HepG2 (cell line): Measurements from ENCODE around the gene RCC1. TPM values are rescaled to one million over a fixed set of nuclear protein-coding genes. Genes with fewer than 3 reads are reported as not detected.

Source experiments
- BHLHE40 ChIP-seq: IDR thresholded peaks from 2 replicates; pipeline ENCODE4 v1.6.1; 2011; ENCODE audit warnings: low read length, improper control_type of control experiment
- BRD4 ChIP-seq: sonication (generic); formaldehyde crosslinking; IDR thresholded peaks from 2 replicates; pipeline ENCODE4 v1.4.0; 2020; ENCODE audit warnings: missing genetic modification reagents
- FOXK1 ChIP-seq: sonication (generic); formaldehyde crosslinking; IDR thresholded peaks from 2 replicates; pipeline ENCODE4 v1.4.0; 2020; ENCODE audit warnings: low read depth, missing genetic modification reagents, borderline replicate concordance
- GABPB1 ChIP-seq: IDR thresholded peaks from 2 replicates; pipeline ENCODE4 v1.6.1; 2016; ENCODE audit warnings: mild to moderate bottlenecking, missing genetic modification reagents, moderate library complexity, missing compliant biosample characterization
- HNF1A ChIP-seq, 2 experiments: sonication (generic) in 1 of 2; formaldehyde crosslinking in 1 of 2; IDR thresholded peaks; 2 replicates each; pipeline versions ENCODE4 v1.4.0 to v1.6.1; 2016 to 2020; ENCODE audit warnings: borderline replicate concordance in 1 of 2, low read depth in 1 of 2, mild to moderate bottlenecking in 1 of 2, missing genetic modification reagents in 1 of 2
- KDM3A ChIP-seq: IDR thresholded peaks from 2 replicates; pipeline ENCODE4 v1.6.1; 2018; ENCODE audit warnings: low read depth, missing compliant biosample characterization
- KLF11 ChIP-seq: IDR thresholded peaks from 2 replicates; pipeline ENCODE4 v1.6.1; 2016; ENCODE audit warnings: missing compliant biosample characterization
- KLF6 ChIP-seq: IDR thresholded peaks from 2 replicates; pipeline ENCODE4 v1.8.0; 2016; ENCODE audit warnings: missing biosample characterization, missing genetic modification reagents
- MIER3 ChIP-seq: IDR thresholded peaks from 2 replicates; pipeline ENCODE4 v1.6.1; 2016; ENCODE audit warnings: missing compliant biosample characterization, borderline replicate concordance
- RAD21 ChIP-seq: fragments of 450-650 bp; formaldehyde crosslinking; IDR thresholded peaks from 2 replicates; pipeline ENCODE4 v1.5.0; 2020; ENCODE audit warnings: mild to moderate bottlenecking
- RARA ChIP-seq: IDR thresholded peaks from 2 replicates; pipeline ENCODE4 v1.6.1; 2016; ENCODE audit warnings: missing genetic modification reagents, missing compliant biosample characterization
- TGIF2 ChIP-seq: IDR thresholded peaks from 2 replicates; pipeline ENCODE4 v1.6.1; 2016; ENCODE audit warnings: control low read depth, missing compliant biosample characterization
- ZBTB40 ChIP-seq, 2 experiments: fragments of 450-650 bp in 1 of 2; sonication (generic) in 1 of 2; formaldehyde crosslinking in 1 of 2; IDR thresholded peaks; 2 replicates each; pipeline versions ENCODE4 v1.6.1 to v1.8.0; 2016 to 2022; ENCODE audit warnings: antibody characterized with exemption in 1 of 2, mild to moderate bottlenecking in 1 of 2, missing genetic modification reagents in 1 of 2
- ZNF431 ChIP-seq: sonication (generic); formaldehyde crosslinking; IDR thresholded peaks from 2 replicates; pipeline ENCODE4 v1.9.0; 2022; ENCODE audit warnings: missing genetic modification reagents, low read depth, mild to moderate bottlenecking, borderline replicate concordance
- ZNF605 ChIP-seq: sonication (generic); formaldehyde crosslinking; IDR thresholded peaks from 2 replicates; pipeline ENCODE4 v1.8.0; 2022; ENCODE audit warnings: mild to moderate bottlenecking, missing genetic modification reagents
- ZNF790 ChIP-seq: sonication (generic); formaldehyde crosslinking; IDR thresholded peaks from 2 replicates; pipeline ENCODE4 v1.8.0; 2022; ENCODE audit warnings: missing genetic modification reagents, mild to moderate bottlenecking, borderline replicate concordance
- polyA plus RNA-seq, 8 experiments: library from polyadenylated mRNA; depleted of rRNA in 3 of 8; stranded (reverse) in 7 of 8; unstranded in 1 of 8; fragments of >200 nt; fragmentation: Illumina TruSeq in 4 of 8; extraction: Trizol in 4 of 8; gene quantifications; 2 replicates each; pipeline versions ENCODE4 v1.2.1 to v1.2.3, GENCODE V29; 2011 to 2016; ENCODE audit warnings: low read depth in 4 of 8, missing spikeins in 1 of 8, mixed read lengths in 1 of 8; ENCODE audit not compliant: insufficient read depth in 1 of 8
- total RNA-seq, 5 experiments: library from RNA; depleted of rRNA; stranded (reverse); fragments of >200 nt; fragmentation: Illumina TruSeq; extraction: Trizol; gene quantifications; 2 replicates each; pipeline ENCODE4 v1.2.3, GENCODE V29; 2016; ENCODE audit warnings: low read depth in 1 of 5

RCC1 gene
- total and polyA plus RNA-seq, 2 of the 13 experiments (the other 11 are each of a cell fraction or from before 2014, with no cell fraction given): 47.2 to 80.8 TPM

- TF ChIP-seq ZBTB40 (IDR thresholded peaks at IDR 0.05) (no peak), ZBTB40 (CRISPR knock-in tag; IDR thresholded peaks at IDR 0.05) (peak; percentile 75), MIER3 (CRISPR knock-in tag) (no peak), BHLHE40 (no peak), ZNF431 (no peak), FOXK1 (CRISPR knock-in tag) (peak; percentile 72; the same call in 1 of the 2 replicates), GABPB1 (peak; percentile 72), RAD21 (CRISPR knock-in tag) (peak; percentile 87), RARA (0 out of 2 replicates have a peak, but pooled peaks have one; percentile 28), HNF1A (IDR thresholded peaks at IDR 0.05; ENCODE audit: low read depth) (no peak), HNF1A (CRISPR knock-in tag; IDR thresholded peaks at IDR 0.05; ENCODE audit: borderline replicate concordance) (no peak), TGIF2 (CRISPR knock-in tag) (no peak), BRD4 (CRISPR knock-in tag) (no peak; the same call in none of the 2 replicates), ZNF605 (CRISPR knock-in tag) (0 out of 2 replicates have a peak, but pooled peaks have one; percentile 40), KLF11 (CRISPR knock-in tag) (peak; percentile 60), KDM3A (CRISPR knock-in tag) (peak; percentile 87; the same call in 1 of the 2 replicates), ZNF790 (peak; percentile 62; the same call in 1 of the 2 replicates), KLF6 (CRISPR knock-in tag) (peak; percentile 73)
Observed at GRCh38 chr1:28518000-28518744, 12.3 kb downstream of the RCC1 start (continued).
